ENCODE data around the gene PRRT2.

DNA sequence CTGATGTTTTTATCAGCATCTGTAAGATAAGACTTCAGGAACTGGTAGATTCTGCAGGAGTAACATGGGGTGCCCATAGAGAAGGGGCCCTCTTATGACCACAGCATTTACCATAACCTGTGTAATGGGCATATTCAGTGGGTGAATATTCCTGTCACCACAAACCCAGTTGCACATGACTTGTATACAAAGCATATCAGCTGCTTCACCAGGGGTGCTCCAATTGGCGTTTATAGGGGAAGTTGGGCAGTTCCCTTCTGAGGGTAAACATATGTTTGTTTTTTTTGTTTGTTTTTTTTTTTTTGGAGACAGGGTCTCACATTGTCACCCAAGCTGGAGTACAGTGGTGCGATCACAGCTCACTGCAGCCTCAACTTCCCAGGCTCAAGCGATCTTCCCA, 45.4 kb upstream of the PRRT2 start:
- TF ChIP-seq POLR2AphosphoS5 (IDR thresholded peaks at IDR 0.05; ENCODE audit: borderline replicate concordance, low read depth, low read length) (no peak), EZH2 (IDR thresholded peaks at IDR 0.05) (no peak), FOXP2 (optimal IDR thresholded peaks at IDR 0.05; ENCODE audit: control extremely low read depth, extremely low read length, insufficient read depth) (no peak)
